WTC11 (cell line): ENCODE results near the gene DNTT. TPM values are rescaled to one million over a fixed set of nuclear protein-coding genes. Genes with fewer than 3 reads are reported as not detected.

Experiments used
- ATAC-seq: fragments of 200-7000 bp; cut with Tn5 transposase; 2 replicates; pipeline ENCODE4 v1.10.0; 2021; ENCODE audit warnings: mild to moderate bottlenecking, moderate library complexity
- CTCF ChIA-PET: fragments of 300-600 bp; sonication (Branson Sonifier 250); formaldehyde crosslinking; loops from one replicate; lab custom pipeline; 2021; ENCODE audit warnings: antibody characterized with exemption; lab: Charles Lee
- POLR2A ChIA-PET: fragments of 350-600 bp; sonication (Branson Sonifier 250); formaldehyde crosslinking; loops from one replicate; lab custom pipeline; 2021; ENCODE audit warnings: antibody characterized with exemption; lab: Charles Lee
- DNase-seq: peaks from one replicate; pipeline ENCODE4 v3.0.0; 2021; ENCODE audit warnings: low spot score
- H3K27ac Mint-ChIP-seq: 2 replicates; pipeline ENCODE4 v1.8.0; 2021; ENCODE audit warnings: mixed read lengths
- H3K27me3 Mint-ChIP-seq: 2 replicates; pipeline ENCODE4 v1.8.0; 2021; ENCODE audit warnings: low read depth, mild to moderate bottlenecking, moderate library complexity, mixed read lengths
- H3K36me3 Mint-ChIP-seq: 2 replicates; pipeline ENCODE4 v1.8.0; 2021; ENCODE audit warnings: mixed read lengths
- H3K4me1 Mint-ChIP-seq: 2 replicates; pipeline ENCODE4 v1.8.0; 2022; ENCODE audit warnings: mixed read lengths
- H3K4me3 Mint-ChIP-seq: 2 replicates; pipeline ENCODE4 v1.8.0; 2021; ENCODE audit warnings: mild to moderate bottlenecking, moderate library complexity, mixed read lengths
- H3K9me3 Mint-ChIP-seq: 2 replicates; pipeline ENCODE4 v1.8.0; 2021; ENCODE audit warnings: mixed read lengths
- AR ChIP-seq: fragments of 250-450 bp; sonication (Bioruptor Pico); IDR thresholded peaks from 2 replicates; pipeline ENCODE4 v1.9.0; 2021; ENCODE audit warnings: mild to moderate bottlenecking
- CBFB ChIP-seq: sonication (generic); formaldehyde crosslinking; IDR thresholded peaks from 2 replicates; pipeline ENCODE4 v1.8.1; 2022; ENCODE audit warnings: mild to moderate bottlenecking, low read depth, missing genetic modification reagents
- CTCF ChIP-seq: fragments of 200-600 bp; IDR thresholded peaks from 2 replicates; pipeline ENCODE4 v1.8.0; 2022; ENCODE audit warnings: antibody characterized with exemption
- ETV6 ChIP-seq: sonication (generic); formaldehyde crosslinking; IDR thresholded peaks from 2 replicates; pipeline ENCODE4 v1.8.1; 2022; ENCODE audit warnings: mild to moderate bottlenecking, missing genetic modification reagents
- FOXJ3 ChIP-seq: sonication (generic); formaldehyde crosslinking; IDR thresholded peaks from 2 replicates; pipeline ENCODE4 v1.9.0; 2021; ENCODE audit warnings: missing genetic modification reagents, mild to moderate bottlenecking, borderline replicate concordance
- IRF2 ChIP-seq: sonication (generic); formaldehyde crosslinking; IDR thresholded peaks from 2 replicates; pipeline ENCODE4 v1.8.0; 2022; ENCODE audit warnings: low read depth, missing genetic modification reagents, borderline replicate concordance
- MXD4 ChIP-seq: fragments of 250-450 bp; sonication (Bioruptor Pico); IDR thresholded peaks from 2 replicates; pipeline ENCODE4 v1.8.0; 2021; ENCODE audit warnings: mild to moderate bottlenecking, moderate library complexity, borderline replicate concordance
- NFYB ChIP-seq: sonication (generic); formaldehyde crosslinking; conservative IDR thresholded peaks from 2 replicates; pipeline ENCODE4 v1.8.0; 2022; ENCODE audit warnings: low read depth, missing genetic modification reagents
- NR1H2 ChIP-seq: sonication (generic); formaldehyde crosslinking; IDR thresholded peaks from 2 replicates; pipeline ENCODE4 v1.9.0; 2021; ENCODE audit warnings: mild to moderate bottlenecking, moderate library complexity, missing genetic modification reagents
- RELA ChIP-seq: sonication (generic); formaldehyde crosslinking; IDR thresholded peaks from 2 replicates; pipeline ENCODE4 v1.8.1; 2022; ENCODE audit warnings: missing genetic modification reagents, mild to moderate bottlenecking, borderline replicate concordance
- RORB ChIP-seq: fragments of 250-450 bp; sonication (Bioruptor Pico); IDR thresholded peaks from 2 replicates; pipeline ENCODE4 v1.9.0; 2021; ENCODE audit warnings: mild to moderate bottlenecking
- SMAD3 ChIP-seq: sonication (generic); formaldehyde crosslinking; IDR thresholded peaks from 2 replicates; pipeline ENCODE4 v1.8.0; 2022; ENCODE audit warnings: missing genetic modification reagents, mild to moderate bottlenecking, borderline replicate concordance
- SP1 ChIP-seq: sonication (generic); formaldehyde crosslinking; conservative IDR thresholded peaks from 2 replicates; pipeline ENCODE4 v1.8.1; 2022; ENCODE audit warnings: missing genetic modification reagents
- TCF7 ChIP-seq: sonication (generic); formaldehyde crosslinking; IDR thresholded peaks from 2 replicates; pipeline ENCODE4 v1.8.0; 2022; ENCODE audit warnings: mild to moderate bottlenecking, low read depth, missing genetic modification reagents, moderate library complexity
- USF2 ChIP-seq: sonication (generic); formaldehyde crosslinking; IDR thresholded peaks from 2 replicates; pipeline ENCODE4 v1.8.1; 2023; ENCODE audit warnings: mild to moderate bottlenecking, missing genetic modification reagents, moderate library complexity
- ZNF416 ChIP-seq: fragments of 250-450 bp; sonication (Bioruptor Pico); IDR thresholded peaks from 2 replicates; pipeline ENCODE4 v1.9.0; 2021; ENCODE audit warnings: mild to moderate bottlenecking, inconsistent platforms
- ZNF671 ChIP-seq: fragments of 250-450 bp; sonication (Bioruptor Pico); IDR thresholded peaks from 2 replicates; pipeline ENCODE4 v1.8.0; 2021; ENCODE audit warnings: mild to moderate bottlenecking
- total RNA-seq: library from RNA; stranded (reverse); gene quantifications from 3 replicates; pipeline ENCODE4 v1.2.3, GENCODE V29; 2021
- TF ChIP-seq, protein P1 (sequence below): sonication (generic); formaldehyde crosslinking; IDR thresholded peaks from 2 replicates; pipeline ENCODE4 v1.8.0; 2022; ENCODE audit warnings: mild to moderate bottlenecking, missing genetic modification reagents
- TF ChIP-seq, protein P2 (sequence below): sonication (generic); formaldehyde crosslinking; IDR thresholded peaks from 2 replicates; pipeline ENCODE4 v1.8.0; 2022; ENCODE audit warnings: mild to moderate bottlenecking, missing genetic modification reagents
- TF ChIP-seq, protein P3 (sequence below): sonication (generic); formaldehyde crosslinking; conservative IDR thresholded peaks from 2 replicates; pipeline ENCODE4 v1.8.1; 2022; ENCODE audit warnings: mild to moderate bottlenecking, missing genetic modification reagents
- TF ChIP-seq, protein P4 (sequence below): fragments of 250-450 bp; sonication (Bioruptor Pico); IDR thresholded peaks from 2 replicates; pipeline ENCODE4 v1.9.0; 2021; ENCODE audit warnings: mild to moderate bottlenecking, borderline replicate concordance
- TF ChIP-seq, protein P5 (sequence below): sonication (generic); formaldehyde crosslinking; IDR thresholded peaks from 2 replicates; pipeline ENCODE4 v1.8.0; 2023; ENCODE audit warnings: missing genetic modification reagents

The DNTT gene
- total RNA-seq, 1 experiment from 2014 or later: not detected

DNA sequence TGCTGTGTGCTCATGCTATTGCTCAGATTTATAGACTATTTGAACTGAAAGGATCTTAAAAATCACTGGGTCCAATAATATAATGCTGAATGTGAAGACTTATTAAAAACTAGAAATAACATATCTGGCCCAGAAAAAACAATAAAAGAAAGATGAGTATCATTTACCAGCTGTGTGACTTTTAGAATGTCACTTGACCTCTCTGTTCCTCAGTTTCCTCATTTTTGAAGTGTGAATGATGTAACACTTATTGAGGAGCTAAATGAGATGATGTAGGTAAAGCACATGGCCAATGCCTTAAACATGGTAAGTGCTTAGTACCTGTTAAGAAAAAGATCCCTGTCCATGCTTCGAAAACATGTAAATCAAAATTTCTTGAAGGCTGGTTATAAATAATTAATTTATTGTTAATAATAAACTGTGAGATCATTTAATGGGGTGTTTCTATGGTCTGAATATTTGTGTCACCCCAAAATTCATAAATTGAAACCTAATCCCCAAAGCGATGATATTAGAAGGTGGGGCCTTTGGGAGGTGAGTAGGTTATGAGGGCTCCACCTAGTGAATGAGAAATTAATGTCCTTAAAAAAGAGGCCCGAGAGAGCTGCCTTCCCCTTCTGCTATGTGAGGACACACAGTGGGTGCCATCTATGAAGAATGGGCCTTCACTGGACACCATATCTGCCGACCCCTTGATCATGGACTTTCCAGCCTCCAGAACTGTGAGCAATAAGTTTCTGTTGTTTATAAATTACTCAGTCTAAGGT is 13.0 kb downstream of the DNTT start:
- Mint-ChIP-seq H3K4me3 (no peak overlapping the region), H3K9me3 (no peaks in the 10 kb centered on the region), H3K27me3 (no peaks in the 10 kb centered on the region), H3K4me1 (peaks cover 51% of the 10 kb centered on the region), H3K36me3 (no peaks in the 10 kb centered on the region), H3K27ac (no peak overlapping the region)
- TF ChIP-seq, protein P1, sequence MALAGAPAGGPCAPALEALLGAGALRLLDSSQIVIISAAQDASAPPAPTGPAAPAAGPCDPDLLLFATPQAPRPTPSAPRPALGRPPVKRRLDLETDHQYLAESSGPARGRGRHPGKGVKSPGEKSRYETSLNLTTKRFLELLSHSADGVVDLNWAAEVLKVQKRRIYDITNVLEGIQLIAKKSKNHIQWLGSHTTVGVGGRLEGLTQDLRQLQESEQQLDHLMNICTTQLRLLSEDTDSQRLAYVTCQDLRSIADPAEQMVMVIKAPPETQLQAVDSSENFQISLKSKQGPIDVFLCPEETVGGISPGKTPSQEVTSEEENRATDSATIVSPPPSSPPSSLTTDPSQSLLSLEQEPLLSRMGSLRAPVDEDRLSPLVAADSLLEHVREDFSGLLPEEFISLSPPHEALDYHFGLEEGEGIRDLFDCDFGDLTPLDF (CRISPR knock-in tag): no peak
- TF ChIP-seq ETV6 (CRISPR knock-in tag): no peak
- TF ChIP-seq SMAD3 (CRISPR knock-in tag): no peak
- TF ChIP-seq ZNF416 (CRISPR knock-in tag): no peak
- TF ChIP-seq SP1 (CRISPR knock-in tag): no peak
- no peak for TF ChIP-seq AR
- no peak for TF ChIP-seq NFYB (CRISPR knock-in tag)
- TF ChIP-seq, protein P2, sequence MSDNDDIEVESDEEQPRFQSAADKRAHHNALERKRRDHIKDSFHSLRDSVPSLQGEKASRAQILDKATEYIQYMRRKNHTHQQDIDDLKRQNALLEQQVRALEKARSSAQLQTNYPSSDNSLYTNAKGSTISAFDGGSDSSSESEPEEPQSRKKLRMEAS: no peak
- no peak for TF ChIP-seq RORB (CRISPR knock-in tag)
- TF ChIP-seq, protein P3, sequence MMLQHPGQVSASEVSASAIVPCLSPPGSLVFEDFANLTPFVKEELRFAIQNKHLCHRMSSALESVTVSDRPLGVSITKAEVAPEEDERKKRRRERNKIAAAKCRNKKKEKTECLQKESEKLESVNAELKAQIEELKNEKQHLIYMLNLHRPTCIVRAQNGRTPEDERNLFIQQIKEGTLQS (CRISPR knock-in tag): no peak
- TF ChIP-seq IRF2: no peak
- no peak for TF ChIP-seq NR1H2 (CRISPR knock-in tag)
- no peak for TF ChIP-seq RELA (CRISPR knock-in tag)
- no peak for TF ChIP-seq ZNF671 (CRISPR knock-in tag)
- TF ChIP-seq FOXJ3 (CRISPR knock-in tag): no peak
- TF ChIP-seq CBFB (CRISPR knock-in tag): no peak
- ATAC-seq (no peak), DNase-seq (no peak)
- ChIA-PET CTCF (interaction anchor here (0.6 to 2.7 kb wide), 11 partner anchors 12 to 301 kb away, joined by 3 to 23 read pairs (median 3); partner anchors contain the start of gene BLNK), POLR2A (no interaction called here)

DNA sequence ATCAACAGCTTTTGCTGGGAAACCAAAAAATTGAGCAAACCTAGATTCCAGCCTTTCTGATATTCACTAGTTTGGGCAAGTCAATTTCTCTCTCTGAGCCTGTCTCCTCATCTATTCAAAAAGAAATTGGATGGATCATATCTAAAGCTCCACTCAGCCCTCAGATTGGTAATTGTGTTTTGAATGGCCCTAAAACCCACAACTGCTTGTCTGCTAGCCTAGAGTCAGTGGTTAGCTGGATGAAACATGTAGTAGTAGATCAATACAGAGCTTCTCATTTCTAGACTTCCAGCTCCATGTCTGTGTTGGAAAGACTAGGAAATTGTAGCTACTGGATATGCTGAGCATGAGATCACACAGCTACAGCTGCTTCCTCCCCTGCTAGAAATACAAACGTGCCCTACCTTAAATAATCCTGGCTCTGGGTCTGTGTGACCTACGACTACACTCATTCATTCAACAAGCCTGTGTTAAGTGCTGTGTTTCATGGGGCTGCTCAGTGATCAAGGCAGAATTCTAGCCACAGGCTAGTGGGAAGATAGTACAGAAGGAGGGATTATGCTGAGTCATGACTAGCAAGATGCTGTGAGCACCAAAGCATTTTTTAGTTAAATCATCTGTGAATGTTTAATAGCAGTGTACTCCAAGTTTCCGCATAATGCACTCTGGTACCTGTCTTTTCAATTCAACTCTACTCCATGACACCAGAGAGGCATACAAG is 15.7 kb downstream of the DNTT start:
- DNase-seq (no peak), ATAC-seq (no peak)
- POLR2A ChIA-PET: no interaction called here
- H3K4me1 Mint-ChIP-seq: peaks cover 34% of the 10 kb centered on the region
- H3K27me3 Mint-ChIP-seq: no peaks in the 10 kb centered on the region
- no peak overlapping the region for H3K4me3 Mint-ChIP-seq
- no peaks in the 10 kb centered on the region for H3K9me3 Mint-ChIP-seq
- no peaks in the 10 kb centered on the region for H3K36me3 Mint-ChIP-seq
- no peak overlapping the region for H3K27ac Mint-ChIP-seq
- CTCF ChIA-PET: interaction anchor here (0.5 to 2.1 kb wide), 8 partner anchors 10 to 303 kb away, joined by 3 to 6 read pairs (median 3); no protein-coding TSS in a partner anchor
- TF ChIP-seq, protein P4, sequence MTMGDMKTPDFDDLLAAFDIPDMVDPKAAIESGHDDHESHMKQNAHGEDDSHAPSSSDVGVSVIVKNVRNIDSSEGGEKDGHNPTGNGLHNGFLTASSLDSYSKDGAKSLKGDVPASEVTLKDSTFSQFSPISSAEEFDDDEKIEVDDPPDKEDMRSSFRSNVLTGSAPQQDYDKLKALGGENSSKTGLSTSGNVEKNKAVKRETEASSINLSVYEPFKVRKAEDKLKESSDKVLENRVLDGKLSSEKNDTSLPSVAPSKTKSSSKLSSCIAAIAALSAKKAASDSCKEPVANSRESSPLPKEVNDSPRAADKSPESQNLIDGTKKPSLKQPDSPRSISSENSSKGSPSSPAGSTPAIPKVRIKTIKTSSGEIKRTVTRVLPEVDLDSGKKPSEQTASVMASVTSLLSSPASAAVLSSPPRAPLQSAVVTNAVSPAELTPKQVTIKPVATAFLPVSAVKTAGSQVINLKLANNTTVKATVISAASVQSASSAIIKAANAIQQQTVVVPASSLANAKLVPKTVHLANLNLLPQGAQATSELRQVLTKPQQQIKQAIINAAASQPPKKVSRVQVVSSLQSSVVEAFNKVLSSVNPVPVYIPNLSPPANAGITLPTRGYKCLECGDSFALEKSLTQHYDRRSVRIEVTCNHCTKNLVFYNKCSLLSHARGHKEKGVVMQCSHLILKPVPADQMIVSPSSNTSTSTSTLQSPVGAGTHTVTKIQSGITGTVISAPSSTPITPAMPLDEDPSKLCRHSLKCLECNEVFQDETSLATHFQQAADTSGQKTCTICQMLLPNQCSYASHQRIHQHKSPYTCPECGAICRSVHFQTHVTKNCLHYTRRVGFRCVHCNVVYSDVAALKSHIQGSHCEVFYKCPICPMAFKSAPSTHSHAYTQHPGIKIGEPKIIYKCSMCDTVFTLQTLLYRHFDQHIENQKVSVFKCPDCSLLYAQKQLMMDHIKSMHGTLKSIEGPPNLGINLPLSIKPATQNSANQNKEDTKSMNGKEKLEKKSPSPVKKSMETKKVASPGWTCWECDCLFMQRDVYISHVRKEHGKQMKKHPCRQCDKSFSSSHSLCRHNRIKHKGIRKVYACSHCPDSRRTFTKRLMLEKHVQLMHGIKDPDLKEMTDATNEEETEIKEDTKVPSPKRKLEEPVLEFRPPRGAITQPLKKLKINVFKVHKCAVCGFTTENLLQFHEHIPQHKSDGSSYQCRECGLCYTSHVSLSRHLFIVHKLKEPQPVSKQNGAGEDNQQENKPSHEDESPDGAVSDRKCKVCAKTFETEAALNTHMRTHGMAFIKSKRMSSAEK (CRISPR knock-in tag): no peak
- no peak for TF ChIP-seq USF2 (CRISPR knock-in tag)
- TF ChIP-seq, protein P5, sequence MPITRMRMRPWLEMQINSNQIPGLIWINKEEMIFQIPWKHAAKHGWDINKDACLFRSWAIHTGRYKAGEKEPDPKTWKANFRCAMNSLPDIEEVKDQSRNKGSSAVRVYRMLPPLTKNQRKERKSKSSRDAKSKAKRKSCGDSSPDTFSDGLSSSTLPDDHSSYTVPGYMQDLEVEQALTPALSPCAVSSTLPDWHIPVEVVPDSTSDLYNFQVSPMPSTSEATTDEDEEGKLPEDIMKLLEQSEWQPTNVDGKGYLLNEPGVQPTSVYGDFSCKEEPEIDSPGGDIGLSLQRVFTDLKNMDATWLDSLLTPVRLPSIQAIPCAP (CRISPR knock-in tag): no peak
- no peak for TF ChIP-seq CTCF
- no peak for TF ChIP-seq TCF7 (CRISPR knock-in tag)
- no peak for TF ChIP-seq MXD4 (CRISPR knock-in tag)
